H9 (cell line): ENCODE measurements around the gene KLHL22. TPM values are rescaled to one million over a fixed set of nuclear protein-coding genes. Genes with fewer than 3 reads are reported as not detected.

Experiments used
- total RNA-seq: library from RNA; stranded (reverse); gene quantifications from 2 replicates; pipeline ENCODE4 v1.2.1, GENCODE V29; 2021

Gene KLHL22
- total RNA-seq, 1 experiment from 2014 or later, result 11.9 TPM

Other genes with a start within 250 kb of the KLHL22 start
- gene RTN4R, start 227.5 kb downstream of the KLHL22 start, total RNA-seq, result 18.3 and 19.0 TPM in 2 replicates
- gene DGCR6L, start 175.7 kb downstream of the KLHL22 start, total RNA-seq, result 38.6 and 40.4 TPM in 2 replicates
- 29.8 and 34.3 TPM in 2 replicates for gene ZNF74, start 101.6 kb downstream of the KLHL22 start, total RNA-seq
- gene SCARF2, start 58.0 kb downstream of the KLHL22 start, total RNA-seq, result 10.8 and 12.7 TPM in 2 replicates
- 46.0 and 47.4 TPM in 2 replicates for gene MED15, start 11.8 kb upstream of the KLHL22 start, total RNA-seq